CD1c-positive myeloid dendritic cell (primary cell): ENCODE data around the gene CCSER2.
"Not testable (repeated sequence)": the region's sequence is repeated elsewhere in the genome, so short reads cannot be mapped to it uniquely, and the experiment has no call there.

Source experiments
- DNase-seq: peaks from one replicate; pipeline ENCODE4 v3.0.0-alpha.2; 2016; ENCODE audit errors: extremely low spot score

The CCSER2 gene

DNA sequence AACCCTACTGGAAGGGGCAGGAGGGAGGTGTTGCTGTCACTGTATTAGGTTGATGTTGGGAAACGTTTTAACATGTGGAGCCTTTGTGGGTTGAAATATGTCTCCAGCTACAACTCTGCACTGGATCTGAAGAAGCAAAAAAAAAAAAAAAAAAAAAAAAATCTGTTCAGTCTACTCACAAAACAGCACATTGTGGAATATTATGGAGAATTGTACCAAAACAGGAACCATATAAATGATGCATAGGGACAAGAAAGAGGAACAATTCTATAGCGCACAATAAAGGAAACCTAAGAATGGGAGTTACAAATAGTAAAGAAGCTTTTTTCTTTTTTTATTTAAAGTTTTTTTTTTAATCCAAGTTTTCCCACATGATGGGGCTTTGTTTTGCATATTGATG, 63.8 kb downstream of the CCSER2 start:
- peak; percentile 41 for DNase-seq

DNA sequence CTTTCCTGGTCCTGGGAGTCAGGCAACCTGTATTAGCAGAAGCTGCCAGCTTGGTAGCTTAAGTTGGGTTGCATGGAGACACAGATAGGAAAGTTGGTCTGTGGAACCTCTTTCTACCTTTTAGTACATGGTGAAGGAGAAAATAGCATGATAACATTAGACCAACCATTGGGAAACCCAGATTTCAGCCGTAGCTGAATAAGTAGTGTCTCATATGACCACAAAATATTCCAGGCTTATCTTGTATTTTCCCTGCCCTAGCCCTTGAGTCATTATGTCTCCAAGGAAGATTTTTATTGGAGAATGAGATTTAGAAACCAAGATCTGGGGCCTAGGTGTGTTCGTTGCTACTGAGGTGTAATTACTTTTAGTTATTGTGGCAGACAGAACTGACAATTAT, 67.2 kb downstream of the CCSER2 start:
- DNase-seq: no peak

DNA sequence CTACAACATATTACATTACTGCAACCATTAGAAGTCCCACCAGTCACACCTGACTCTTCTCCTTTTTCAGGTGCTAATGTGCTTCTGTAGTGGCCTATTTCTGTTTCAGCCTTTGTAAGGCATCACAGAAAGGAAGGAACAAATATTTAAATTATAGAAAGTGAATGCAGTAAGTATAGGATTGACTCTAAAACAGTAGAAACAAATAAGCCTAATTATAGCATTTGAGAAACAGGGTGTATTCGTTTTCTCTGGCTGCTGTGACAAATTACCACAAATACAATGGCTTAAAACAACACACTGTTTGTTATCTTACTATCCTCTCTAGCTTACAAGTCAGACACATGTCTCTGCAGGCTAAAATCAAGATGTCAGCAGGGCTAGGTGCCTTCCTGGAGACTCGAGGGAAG, 69.4 kb downstream of the CCSER2 start:
- DNase-seq: no peak

GRCh38 chr10:84398696-84399095, 70.3 kb downstream of the CCSER2 start:
- peak; percentile 14 for DNase-seq

DNA sequence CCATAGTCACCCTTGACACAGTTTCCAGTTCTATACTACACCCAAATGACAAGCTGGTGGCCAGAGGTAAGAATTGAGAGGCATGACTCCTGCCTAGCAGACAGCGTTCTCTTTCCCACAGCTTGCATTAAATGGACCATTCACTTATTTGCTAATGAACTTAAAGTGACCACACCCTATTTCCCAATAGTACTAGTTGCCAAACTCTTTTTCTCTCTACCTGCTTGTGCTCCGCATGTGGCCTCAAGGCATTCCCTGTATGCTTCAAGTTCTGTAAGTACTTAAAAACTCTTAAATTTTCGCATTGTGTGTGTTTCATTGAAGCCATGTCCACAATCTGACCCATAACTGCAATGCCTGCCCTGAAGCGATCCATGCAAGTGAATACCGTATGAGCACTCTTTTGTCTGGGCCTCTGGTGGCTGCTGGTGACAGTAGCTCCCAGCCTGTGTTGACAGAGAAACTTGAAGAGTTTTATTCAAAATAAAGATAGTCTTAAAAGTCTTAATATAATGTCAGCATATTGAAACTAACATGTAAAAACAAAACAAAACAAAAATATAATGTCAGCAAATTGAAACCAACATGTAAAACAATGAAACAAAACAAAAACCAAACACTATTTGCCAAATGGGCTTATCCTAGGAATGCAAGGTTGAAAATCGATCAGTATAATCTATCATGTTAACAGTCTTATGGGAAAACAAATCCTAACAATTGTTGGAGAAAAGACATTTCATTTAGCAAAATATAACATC, 73.6 kb downstream of the CCSER2 start:
- DNase-seq: no peak

- DNase-seq: no peak
These were observed 76.4 kb downstream of the CCSER2 start for GRCh38 chr10:84404783-84405182.

DNA sequence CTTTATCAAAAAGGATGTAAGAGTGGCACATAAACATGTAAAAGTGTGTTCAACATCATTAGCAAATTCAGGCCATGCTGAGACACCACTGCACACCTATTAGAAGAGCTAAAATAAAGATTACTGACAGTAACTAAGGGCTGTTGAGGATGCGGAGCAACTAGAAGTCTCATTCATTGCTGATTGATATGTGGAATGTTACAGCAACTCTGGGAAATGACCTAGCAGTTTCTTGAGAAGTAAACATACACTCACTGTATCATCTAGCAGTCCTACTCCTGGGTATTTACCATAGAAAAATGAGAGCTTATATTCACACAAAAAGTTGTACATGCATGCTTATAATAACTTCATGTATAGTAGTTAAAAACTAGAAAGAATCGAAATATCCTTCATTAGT, 77.3 kb downstream of the CCSER2 start:
- no peak for DNase-seq

DNA sequence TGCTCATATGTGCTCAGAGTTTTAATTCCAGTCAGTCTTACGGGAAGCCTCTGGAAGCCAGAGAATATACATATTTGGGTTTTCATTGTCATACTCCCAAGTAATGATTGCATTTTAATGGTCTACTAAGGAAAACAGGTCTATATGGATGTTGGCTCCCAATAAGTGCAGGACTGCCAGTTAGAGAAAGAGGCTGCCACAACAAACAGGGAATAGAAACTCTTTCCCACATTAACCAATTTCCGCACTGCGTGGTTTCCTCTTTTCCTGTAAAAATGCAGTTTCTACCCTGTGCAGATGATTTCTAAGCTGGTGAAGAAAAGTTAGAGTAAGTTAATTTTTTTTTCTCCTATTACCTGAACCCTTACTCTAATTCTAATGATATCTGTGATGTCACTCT, 78.2 kb downstream of the CCSER2 start:
- DNase-seq: peak; percentile 53

- no peak for DNase-seq
These were observed 79.1 kb downstream of the CCSER2 start for GRCh38 chr10:84407388-84408049.

GRCh38 chr10:84412482-84412881, 84.1 kb downstream of the CCSER2 start:
- DNase-seq: no peak

DNA sequence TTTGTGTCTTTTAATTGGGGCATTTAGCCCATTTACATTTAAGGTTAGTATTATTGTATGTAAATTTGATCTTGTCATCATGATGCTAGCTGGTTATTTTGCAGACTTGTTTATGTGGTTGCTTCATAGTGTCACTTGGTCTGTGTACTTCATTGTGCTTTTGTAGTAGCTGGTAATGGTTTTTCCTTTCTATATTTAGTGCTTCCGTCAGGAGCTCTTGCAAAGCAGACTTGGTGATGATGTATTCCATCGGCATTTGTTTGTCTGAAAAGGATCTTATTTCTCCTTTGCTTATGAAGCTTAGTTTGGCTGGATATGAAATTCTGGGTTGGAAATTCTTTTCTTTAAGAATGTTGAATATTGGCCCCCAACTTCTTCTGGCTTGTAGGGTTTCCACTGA, 85.7 kb downstream of the CCSER2 start:
- DNase-seq: not testable (repeated sequence)

DNA sequence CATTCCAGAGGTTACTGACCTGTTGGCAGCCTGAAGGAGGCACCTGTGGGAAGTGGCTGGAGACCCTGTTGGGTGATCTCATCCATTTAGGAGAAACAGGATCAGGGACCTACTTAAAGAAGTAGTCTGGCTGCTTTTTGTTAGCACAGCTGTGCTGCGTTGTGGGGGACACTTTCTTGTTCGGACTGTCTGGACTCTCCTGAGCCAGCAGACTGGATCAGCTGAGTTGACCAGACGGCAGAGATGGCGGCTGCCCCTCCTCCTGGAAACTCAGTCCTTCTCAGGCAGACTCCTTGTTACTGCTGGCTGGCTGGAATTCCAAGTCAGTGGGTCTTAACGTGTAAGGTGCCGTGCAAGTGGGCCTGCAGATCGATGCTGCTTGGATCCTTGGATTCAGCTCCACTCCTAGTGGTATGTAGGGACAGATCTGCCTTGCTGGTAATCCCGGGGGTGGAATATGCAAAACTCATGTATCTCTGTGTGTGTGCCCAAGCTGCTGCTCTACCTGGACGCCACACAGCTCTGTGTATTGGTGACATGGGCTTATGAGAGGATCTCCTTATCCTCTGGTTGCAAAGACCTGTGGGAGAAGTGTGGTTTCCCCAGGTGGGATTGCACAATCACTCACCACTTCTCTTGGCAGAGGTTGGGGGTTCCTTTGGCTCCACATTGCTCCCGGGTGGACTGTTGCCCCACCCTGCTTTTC, 87.3 kb downstream of the CCSER2 start:
- DNase-seq: no peak

DNA sequence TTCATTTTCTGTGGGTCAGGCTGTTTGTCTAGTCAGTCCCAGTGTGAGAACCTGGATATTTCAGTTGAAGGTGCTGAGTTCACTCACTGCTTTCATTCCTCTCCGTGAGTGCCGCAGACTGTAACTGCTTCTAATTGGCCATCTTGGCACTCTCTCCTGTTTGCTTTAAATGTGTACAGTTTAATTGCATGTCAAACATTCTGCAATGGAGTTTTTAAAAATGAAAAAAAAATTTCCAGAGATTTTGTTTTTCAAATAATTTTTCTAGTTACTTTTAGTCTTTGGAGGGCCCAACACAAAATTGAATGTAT, 87.8 kb downstream of the CCSER2 start:
- DNase-seq: no peak

- no peak for DNase-seq
These were observed 95.3 kb downstream of the CCSER2 start for GRCh38 chr10:84423719-84424118.

GRCh38 chr10:84424731-84425167, 96.4 kb downstream of the CCSER2 start:
- no peak for DNase-seq

- no peak for DNase-seq
These were observed 99.7 kb downstream of the CCSER2 start for GRCh38 chr10:84427903-84428650.

DNA sequence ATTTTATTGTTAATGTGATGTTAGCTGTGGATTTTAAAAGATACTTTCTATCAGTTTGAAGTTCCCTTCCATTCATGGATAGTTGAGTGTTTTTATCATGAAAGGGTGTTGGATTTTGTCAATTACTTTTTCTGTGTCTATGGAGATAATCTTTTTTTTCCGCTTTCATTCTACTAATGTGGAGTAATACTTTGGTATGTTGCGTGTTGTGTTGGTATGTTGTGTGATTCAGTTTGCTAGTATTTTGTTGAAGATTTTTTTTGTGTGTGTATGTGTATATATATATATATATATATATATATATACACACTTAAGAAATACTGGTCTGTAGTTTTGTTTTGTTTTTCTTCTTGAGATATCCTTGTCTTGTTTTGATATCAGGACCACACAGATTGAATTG, 100.3 kb downstream of the CCSER2 start:
- DNase-seq: no peak

GRCh38 chr10:84429926-84430520, 101.6 kb downstream of the CCSER2 start:
- DNase-seq: peak; percentile 52

- no peak for DNase-seq
These were observed 104.5 kb downstream of the CCSER2 start for GRCh38 chr10:84432891-84433290.

DNA sequence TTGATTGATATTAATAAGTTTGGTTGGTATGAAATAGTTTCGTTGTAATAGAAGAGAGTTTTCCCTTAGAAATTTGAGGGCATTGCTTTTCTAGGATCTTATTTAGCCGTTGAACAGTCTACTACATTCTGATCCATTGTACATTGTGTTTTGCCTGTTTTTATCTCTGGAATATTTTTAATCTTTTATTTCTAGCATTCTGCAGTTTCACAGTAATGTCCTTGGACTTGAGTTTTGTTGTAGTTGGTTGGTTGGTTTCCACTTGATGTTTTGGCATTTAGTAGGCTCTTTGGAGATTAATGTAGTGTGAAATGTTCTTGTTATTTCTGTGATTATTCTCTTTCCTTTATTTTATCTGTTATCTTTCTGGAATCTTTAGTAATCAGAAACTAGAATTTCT, 112.4 kb downstream of the CCSER2 start:
- no peak for DNase-seq

DNA sequence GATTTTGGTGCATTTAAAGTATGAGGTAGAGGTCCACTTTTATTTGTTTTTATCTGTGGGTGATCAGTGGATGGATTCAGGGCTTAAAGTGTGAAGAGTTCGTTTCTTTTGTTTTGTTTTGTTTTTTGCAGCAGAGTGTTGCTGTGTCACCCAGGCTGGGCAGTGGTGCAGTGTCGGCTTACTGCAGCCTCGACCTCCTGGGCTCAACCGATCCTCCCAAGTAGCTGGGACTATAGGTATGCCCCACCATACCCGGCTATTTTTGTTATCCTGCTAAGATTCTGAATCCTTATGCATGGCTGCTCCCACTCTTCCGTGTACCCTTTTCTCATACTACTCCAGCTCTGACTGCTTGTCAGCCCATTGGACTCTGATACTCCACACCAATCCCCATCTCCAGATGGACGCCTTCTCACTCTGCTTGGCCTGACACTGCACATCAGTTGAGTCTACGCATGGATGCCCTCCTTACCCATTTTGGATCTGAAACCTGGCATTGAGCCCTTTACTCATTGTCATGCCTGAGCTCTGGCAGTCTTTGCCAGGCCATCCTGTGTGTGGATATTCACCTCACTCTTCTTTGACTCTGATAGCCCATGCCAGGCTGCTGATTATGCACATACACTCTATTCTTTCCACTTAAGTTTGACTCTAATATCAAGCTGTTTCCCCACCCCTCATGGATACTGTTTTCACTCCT, 119.5 kb downstream of the CCSER2 start:
- DNase-seq: no peak
